NOMO-1 treated with DMSO at 0.1 percent for 48 hours (cell line): ENCODE results near the gene GLYAT.
A peak's percentile ranks its signal among the peaks of the same experiment; 100 is the strongest.

Experiments used
- DNase-seq: peaks from one replicate; lab custom pipeline; 2025; ENCODE audit not compliant: unreplicated experiment; lab: John Stamatoyannopoulos, UW

Gene GLYAT, protein sequence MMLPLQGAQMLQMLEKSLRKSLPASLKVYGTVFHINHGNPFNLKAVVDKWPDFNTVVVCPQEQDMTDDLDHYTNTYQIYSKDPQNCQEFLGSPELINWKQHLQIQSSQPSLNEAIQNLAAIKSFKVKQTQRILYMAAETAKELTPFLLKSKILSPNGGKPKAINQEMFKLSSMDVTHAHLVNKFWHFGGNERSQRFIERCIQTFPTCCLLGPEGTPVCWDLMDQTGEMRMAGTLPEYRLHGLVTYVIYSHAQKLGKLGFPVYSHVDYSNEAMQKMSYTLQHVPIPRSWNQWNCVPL

DNA sequence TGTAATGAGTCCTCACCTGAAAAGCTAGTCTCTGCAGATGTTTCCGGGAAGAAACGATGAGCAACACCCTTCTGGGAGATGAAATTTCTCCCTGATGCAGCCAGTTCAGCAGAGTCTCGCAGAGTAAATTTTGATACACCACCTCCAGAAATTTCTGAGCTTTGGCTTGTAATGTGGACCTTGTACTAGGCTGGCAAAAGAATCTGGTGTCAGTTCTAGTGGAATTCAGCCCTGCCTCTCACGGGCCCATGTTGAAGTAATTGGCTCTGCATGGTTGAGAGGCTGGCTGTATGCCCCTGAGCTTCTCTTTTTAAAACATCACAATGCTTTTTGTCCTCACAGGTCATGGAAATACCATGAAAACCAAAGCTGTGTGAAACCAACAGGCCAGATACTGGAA is at the start of gene GLYAT:
Gene GLYAT (minus strand): TSS at position 125 of the 400 bp plus-strand sequence. CDS start 7,447 bp downstream, outside the sequence.
- no peak for DNase-seq

DNA sequence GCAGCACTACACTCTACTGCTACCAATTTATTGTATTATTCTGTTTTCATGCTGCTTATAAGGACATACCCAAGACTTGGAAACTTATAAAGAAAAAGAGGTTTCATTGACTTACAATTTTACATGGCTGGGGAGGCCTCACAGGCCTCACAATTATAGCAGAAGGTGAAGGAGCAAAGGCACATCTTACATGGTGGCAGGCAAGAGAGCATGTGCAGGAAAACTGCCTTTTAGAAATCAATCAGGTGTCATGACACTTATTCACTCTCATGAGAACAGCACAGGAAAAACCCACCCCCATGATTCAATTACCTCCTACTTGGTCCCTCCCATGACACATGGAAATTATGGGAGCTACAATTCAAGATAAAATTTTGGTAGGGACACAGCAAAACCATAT is 49.6 kb upstream of the GLYAT start:
- no peak for DNase-seq

DNA sequence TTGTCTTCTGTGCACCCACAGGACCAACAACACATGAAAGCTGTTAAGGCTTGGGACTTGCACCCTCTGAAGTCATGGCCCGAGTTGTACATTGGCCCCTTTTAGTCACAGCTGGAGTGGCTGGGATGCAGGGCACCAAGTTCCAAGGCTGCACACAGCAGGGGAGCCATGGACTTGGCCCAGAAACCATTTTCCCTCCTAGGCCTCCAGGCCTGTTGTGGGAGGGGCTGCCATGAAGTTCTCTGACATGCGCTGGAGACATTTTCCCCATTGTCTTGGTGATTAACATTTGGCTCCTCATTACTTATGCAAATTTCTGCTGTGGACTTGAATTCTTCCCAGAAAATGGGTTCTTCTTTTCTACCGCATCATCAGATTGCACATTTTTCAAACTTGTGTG is 48.8 kb upstream of the GLYAT start:
- no peak for DNase-seq

DNA sequence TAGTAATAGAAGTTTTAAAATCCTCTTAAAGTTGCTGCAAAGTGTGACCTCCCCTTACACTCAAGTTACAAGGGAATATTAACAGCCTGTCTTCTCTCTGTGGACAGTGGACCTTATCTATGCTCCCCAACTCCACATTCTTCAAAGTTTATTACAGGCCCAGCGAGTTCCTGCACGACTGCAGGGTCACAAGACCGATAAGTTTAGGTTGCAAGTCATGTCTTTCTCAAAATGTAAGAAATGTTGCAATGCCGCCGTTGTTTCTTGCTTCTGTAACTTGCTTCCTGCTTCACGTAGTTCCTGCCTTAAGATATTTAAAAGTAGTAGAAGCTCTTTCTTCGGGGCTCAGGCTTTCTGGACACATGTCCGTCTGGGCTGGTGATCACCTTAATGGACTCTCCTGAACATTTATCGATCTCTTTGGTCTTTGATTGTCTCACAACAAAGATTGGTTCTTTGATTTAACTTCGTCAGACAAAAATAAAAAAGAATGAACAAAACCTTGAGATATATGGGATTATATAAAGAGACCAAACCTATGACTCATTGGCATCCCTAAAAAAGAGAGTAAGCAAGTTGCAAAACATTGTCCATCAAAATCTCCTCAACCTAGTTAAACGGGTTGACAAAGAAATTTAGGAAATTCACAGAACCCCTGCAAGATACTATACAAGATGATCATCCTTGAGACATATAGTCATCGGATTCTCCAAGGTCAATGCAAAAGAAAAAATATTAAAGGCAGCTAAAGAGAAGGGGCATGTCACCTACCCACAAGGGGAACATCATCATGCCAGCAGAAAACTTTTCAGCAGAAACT is 45.4 kb upstream of the GLYAT start:
- DNase-seq, result peak; percentile 83

DNA sequence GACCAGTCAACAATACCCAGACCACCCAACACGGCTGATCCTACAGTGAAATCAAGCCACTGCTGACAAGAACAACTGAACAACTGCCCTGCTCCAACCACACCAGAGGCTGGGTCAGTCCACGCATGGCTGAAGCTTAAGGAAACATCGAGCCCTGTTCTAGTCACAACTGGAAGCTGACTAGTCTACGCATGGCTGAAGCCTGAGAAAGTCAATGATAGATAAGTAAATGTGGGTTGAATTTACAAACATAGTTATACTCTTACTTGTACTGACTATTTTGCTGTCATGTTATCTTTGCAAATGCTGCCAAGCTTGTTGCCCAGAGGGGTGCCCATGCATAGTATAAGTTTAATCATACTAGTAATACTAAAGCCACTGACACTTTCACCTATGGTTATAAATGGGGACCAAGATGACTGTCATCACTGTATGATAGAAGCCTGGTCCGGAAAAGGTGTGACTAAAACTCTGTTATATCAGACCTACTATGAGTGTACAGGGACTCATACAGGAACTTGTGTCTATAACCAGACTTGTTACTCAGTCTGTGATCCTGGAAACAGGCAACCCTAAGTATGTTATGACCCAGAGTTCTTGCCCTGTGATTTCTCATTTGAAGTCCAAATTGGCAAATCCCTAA is 43.4 kb upstream of the GLYAT start:
- DNase-seq, result no peak

DNA sequence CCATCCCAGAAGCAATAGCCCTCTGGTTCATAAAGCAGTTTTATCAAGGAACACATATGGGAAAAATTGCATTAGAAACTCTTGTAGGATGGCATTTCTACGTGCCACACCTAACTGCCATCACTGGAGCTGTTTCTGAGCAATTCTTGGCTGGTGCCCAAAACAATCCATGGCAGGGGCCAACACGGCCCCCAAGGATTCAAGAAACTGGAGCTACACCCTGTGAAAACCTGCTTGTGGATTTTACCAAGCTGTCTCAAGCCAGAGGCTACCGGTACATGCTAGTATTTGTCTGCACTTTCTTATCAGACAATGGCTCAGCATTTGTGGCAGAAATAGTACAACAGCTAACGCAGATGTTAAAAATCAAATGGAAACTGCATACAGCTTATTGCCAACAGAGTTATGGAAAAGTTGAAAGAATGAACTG is 42.4 kb upstream of the GLYAT start:
- DNase-seq, result no peak

DNA sequence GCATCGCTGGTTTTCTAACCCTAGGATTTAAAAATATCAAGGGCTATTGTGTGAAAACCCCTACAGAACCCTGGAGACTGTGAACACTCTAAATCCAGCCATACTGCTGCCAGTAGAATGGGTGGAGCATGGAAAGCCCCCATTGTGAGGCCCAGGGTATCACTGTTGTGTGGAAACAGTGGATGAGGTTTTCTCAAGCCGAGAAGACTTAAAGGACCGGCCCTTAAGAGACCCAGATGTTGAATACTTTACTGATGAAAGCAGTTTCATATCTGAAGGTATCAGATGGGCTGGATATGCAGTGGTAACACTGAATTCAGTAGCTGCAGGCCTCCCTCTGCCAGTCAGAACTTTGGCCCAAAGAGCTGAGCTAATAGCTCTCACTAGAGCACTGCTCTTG is 41.6 kb upstream of the GLYAT start:
- DNase-seq, result no peak

DNA sequence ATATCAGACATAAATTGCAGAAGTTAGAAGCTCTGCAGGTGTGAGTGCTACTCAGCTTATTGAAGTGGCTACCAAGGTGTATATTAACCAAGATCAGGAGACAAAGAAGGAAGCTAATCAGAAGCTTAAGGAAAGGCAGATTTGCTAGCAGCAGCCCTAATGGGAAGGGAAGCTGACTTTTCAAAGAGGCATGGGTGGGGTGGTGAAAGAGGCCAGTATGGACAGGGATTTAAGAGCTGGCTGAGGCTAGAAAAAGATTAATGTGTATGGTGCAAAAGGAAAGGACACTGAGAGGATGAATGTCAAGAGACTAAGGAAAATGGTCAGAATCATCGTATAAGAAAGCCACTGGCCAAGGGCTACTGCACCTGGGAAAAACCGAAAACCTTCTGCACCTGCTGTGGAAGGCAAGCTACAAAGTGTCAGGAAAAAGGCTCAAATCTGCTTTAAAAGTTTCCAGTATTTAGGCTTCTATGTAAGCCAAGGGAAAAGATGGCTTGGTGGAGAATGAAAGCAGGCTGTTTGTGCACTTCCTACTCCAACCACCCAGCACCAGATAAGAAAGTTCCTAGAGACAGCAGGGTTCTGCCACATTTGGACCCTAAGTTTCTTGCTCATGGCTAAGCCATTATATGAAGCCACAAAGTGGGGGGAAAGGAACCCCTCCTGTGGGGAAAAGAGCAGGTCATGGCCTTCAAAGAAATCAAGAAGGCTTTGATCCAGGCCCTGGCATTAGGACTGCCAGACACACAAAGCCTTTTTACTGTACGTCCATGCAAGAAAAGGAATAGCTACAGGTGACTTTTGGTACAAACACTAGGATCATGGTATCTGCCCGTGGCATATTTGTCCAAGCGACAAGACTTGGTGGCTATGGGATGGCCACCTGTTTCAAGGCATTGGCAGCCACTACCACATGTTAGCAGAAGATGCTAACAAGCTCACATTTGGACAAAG is 40.9 kb upstream of the GLYAT start:
- no peak for DNase-seq

DNA sequence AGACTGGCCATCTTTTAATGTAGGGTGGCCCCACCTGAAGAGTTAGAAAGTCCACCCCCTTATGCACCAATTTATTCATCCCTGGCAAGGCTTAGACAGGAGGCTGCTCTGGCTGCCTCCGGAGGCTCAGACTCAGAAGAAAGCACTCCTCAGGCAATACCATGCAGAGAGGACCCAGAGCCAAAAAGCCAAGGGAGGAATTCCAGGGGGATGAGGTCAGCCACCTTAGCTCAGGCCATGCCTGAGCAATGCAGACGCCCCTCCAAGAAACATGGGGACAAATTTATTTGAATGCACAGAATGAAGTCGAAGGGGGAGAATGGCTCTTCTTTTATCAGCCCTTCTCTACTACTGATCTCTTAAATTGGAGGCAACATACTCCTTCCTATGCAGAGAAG is 39.7 kb upstream of the GLYAT start:
- DNase-seq, result no peak

DNA sequence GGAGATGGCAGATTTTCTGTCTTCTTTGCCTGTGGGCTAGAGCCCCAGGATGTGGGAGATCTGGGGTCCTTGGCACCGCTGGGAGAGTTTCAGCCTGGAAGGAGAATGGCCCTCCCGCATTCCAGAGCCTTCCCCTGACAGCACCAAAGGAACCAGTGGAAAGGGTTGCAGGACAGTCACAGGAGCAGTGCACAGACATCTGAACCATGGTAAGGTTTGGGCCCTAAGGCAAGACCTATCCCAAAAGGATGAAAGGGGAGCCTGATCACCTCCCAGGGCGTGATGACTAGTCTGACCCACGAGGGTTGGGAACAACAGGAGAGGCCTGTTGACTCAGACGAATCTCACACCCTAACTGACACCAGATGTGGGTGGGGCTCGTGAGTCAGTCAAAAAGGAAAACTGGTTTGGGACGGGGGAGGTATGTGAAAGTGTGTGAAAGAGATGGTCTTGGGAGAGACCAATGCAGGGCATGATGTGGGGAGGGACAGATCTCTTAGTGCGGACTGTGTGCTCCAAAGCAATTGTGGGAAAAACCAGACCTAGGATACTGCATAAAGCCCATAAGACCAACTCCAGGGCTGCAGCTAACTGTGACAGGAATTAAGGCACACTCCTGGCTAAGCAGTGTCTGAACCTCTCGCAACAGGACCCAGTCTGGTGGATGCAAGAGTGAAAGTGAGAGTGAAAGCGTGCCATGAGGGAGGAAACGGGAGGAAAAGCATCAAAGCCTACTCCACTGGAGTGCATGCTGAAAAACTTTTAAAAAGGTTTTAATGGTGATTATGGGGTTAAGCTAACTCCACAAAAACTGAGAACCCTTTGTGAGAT is 39.1 kb upstream of the GLYAT start:
- no peak for DNase-seq

DNA sequence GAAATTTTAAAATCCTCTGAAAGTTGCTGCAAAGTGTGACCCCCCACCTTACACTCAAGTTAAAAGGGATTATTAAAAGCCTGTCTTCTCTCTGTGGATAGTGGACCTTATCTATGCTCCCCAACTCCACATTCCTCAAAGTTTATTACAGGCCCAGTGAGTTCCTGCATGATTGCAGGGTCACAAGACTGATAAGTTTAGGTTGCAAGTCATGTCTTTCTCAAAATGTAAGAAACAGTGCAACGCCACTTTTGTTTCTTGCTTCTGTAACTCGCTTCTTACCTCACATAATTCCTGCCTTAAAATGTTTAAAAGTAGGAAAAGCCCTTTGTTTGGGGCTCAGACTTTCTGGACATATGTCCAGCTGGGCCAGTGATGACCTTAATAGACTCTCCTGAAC is 38.4 kb upstream of the GLYAT start:
- DNase-seq, result no peak

DNA sequence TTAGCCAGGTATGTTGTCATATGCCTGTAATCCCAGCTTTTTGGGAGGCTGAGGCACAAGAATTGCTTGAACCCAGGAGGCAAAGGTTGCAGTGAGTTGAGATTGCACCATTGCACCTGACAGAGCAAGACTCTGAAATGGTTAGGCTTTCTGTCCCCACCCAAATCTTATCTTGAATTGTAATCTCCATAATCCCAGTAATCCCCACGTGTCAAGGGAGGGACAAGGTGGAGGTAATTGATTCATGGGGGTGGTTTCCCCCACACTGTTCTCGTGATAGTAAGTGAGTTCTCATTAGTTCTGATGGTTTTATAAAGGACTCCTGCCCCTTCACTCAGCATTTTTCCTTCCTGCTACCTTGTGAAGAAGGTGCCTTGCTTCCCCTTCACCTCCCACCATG is 37.6 kb upstream of the GLYAT start:
- DNase-seq, result no peak

DNA sequence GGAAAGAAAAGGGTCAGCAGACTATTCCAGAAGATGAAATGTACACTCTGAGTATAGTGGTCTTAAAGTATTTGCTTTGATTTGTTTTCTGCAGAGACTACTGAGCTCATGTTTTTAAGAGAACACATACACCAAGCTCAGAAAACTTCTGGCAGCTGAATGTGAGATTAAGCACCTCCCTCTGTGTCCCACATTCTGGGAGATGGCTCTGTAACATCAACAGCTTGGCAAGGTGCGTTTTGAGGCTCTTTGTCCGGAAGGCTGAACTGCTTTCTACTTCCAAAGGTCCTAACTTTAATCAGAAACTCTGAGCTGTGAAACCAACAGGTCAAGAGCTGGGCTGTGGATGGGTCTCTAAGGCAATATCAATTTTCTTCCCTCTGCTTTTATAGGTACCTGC is 36.4 kb upstream of the GLYAT start:
- DNase-seq, result no peak

DNA sequence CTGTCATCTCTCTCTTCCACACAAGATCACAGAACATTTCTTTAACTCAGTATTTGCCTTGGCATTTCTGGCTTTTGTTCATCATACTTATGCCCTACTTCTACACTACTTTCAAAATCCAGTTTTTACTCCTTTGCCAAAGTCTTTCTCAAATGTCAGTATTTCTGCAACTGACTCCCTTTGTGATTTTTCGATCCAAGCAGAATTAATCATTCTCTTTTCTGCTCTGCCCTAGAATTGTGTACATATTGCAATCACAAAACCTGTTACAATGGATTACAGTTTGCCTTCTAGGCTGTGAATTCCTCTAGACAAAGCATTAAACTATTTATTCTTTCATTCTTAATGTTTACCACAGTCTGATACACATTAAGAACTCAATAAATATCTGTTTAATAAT is 33.3 kb upstream of the GLYAT start:
- DNase-seq, result no peak

DNA sequence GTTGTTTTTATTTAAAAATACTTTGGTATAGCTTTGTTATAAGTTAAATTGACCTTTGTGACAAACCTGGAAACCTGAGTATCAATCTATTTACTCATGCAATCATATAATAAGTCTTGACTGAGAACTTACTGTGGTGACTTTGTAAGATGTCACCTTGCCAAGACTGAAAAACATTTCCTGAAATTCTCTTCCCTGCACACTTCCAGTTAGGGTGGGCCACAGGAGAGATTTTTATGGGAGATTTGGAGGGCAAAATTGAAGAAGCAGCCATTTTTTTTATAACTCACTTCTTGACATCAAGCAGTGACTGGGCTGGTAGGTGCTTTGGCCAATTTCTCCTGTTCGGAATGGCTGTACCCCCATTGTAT is 31.4 kb upstream of the GLYAT start:
- DNase-seq, result no peak

DNA sequence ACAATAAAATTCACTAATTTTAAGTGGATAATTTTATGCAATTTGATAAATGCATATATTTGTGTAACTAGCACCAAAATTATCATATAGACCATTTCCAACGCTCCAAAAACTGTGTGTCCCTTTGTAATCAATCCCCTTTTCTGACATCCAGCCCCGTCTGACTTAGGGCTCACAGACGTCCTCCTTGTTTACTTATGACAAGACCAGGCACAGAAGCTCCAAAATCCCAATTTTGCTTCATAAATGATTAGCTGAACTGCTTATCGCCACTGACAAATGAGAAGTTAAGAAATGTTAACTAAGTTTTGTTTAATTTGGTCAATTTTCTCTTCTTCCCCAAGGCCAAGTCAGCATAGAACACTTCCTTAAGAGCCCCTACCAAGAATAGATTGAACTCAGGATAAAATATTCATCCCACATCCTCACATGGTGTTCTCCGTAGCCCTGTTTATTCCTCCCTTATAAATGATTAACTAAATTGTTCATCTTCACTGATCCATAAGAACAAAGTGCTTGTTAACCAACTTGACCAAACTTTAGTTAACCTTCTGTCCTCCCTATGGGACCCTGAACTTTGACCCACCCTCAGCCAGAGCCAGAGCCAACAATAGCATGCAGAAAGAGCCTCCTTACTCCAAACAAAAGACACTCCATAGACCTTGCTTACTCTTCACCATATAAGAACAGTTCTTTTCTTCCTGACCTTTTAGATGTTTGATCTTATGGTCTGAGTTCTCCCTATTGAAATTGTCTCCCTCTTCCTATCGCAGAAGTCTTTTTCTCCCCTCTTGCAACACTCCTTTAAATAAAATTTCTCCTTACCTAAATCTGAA is 30.8 kb upstream of the GLYAT start:
- DNase-seq, result no peak

DNA sequence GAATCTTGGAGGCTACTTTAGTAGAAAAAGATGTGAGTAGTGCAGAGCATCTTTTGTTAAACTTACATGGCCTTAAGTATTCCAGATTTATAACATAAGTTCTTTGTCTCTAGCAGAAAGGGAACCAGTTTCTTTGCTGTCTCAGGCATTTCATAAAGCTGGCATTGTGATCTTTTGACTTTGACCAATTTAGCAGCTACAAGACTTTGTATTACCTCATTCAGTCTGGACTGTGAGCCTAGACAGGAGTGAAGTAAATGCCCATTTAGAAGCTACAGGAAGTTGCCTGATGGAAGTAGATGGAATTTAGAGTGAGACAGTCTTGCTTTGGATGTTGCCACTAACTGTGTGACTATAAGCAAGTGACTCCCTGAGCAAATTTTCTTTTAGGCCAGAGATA is 25.7 kb upstream of the GLYAT start:
- no peak for DNase-seq

DNA sequence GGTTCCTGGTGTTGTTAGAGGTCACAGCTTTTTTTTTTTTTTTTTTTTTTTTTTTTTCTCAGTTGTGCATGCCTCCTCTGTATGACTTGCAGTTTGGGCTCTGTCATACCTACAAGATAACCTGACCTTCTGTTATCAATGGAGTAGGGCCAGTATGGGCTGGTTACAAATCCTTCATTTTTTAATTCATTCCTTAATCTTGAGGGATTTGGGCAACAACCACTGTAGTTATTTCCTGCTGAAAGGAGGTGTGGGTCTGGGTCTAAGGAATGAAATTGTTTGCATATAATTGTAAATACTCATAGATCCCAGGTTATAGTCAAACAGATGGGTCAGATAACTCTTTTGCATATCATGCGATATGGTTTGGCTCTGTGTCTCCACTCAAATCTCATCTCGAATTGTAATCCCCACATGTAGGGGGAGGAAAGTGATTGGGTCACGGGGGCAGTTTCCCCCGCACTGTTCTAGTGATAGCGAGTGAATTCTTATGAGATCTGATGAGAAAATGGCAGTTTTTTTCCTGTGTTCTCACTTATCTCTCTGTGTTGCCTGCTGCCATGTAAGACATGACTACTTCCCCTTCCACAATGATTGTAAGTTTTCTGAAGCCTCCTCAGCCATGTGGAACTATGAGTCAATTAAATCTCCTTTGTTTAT is 14.1 kb upstream of the GLYAT start:
- DNase-seq, result peak; percentile 6
